SK-MEL-5 (cell line): ENCODE measurements around the gene ITGA5. TPM values are rescaled to one million over a fixed set of nuclear protein-coding genes. Genes with fewer than 3 reads are reported as not detected.

Source experiments
- DNase-seq: peaks from one replicate; pipeline ENCODE4 v3.0.0-alpha.2; 2016; ENCODE audit warnings: low read depth, low spot score
- in situ Hi-C: cut with HindIII; loops from 2 replicates; pipeline ENCODE4 v1.10.0; 2016; ENCODE audit warnings: low sequenced_read_pairs, high pct_unique_total_duplicates, low pct_unique_long_range_greater_than_20kb
- total RNA-seq: library from RNA; depleted of rRNA; stranded (reverse); fragments of >200 nt; shearing (Covaris generic); gene quantifications from 2 replicates; pipeline ENCODE4 v1.2.3, GENCODE V29; 2014

ITGA5 gene
- total RNA-seq, 1 experiment from 2014 or later: 19.2 TPM

GRCh38 chr12:54416687-54417603, 2.1 kb downstream of the ITGA5 start:
- in situ Hi-C loops: no loop called here
- DNase-seq: no peak

GRCh38 chr12:54415221-54415929, 3.7 kb downstream of the ITGA5 start:
- no peak for DNase-seq
- in situ Hi-C loops: no loop called here

GRCh38 chr12:54413284-54414190, 5.5 kb downstream of the ITGA5 start:
- in situ Hi-C loops: no loop called here
- no peak for DNase-seq

- in situ Hi-C loops: no loop called here
- DNase-seq: no peak
Observed at GRCh38 chr12:54412786-54413185, 6.3 kb downstream of the ITGA5 start.

GRCh38 chr12:54412348-54412747, 6.7 kb downstream of the ITGA5 start:
- no peak for DNase-seq
- in situ Hi-C loops: no loop called here

- DNase-seq: peak; percentile 59
- in situ Hi-C loops: no loop called here
Observed at GRCh38 chr12:54411391-54412241, 7.5 kb downstream of the ITGA5 start.

GRCh38 chr12:54409267-54409666, 9.8 kb downstream of the ITGA5 start:
- no peak for DNase-seq
- in situ Hi-C loops: no loop called here

GRCh38 chr12:54407183-54407905, 11.7 kb downstream of the ITGA5 start:
- no peak for DNase-seq
- in situ Hi-C loops: no loop called here

- DNase-seq: no peak
- in situ Hi-C loops: no loop called here
Observed at GRCh38 chr12:54405573-54405972, 13.5 kb downstream of the ITGA5 start.

GRCh38 chr12:54405106-54405505, 14.0 kb downstream of the ITGA5 start:
- in situ Hi-C loops: no loop called here
- no peak for DNase-seq

GRCh38 chr12:54404061-54405004, 14.7 kb downstream of the ITGA5 start:
- in situ Hi-C loops: no loop called here
- peak; percentile 68 for DNase-seq

- in situ Hi-C loops: no loop called here
- peak; percentile 24 for DNase-seq
Observed at GRCh38 chr12:54401119-54401518, 17.9 kb downstream of the ITGA5 start.

- DNase-seq: peak; percentile 90
- in situ Hi-C loops: no loop called here
Observed at GRCh38 chr12:54398995-54399793, 19.9 kb downstream of the ITGA5 start.

GRCh38 chr12:54398218-54398617, 20.8 kb downstream of the ITGA5 start:
- DNase-seq: no peak
- in situ Hi-C loops: no loop called here

GRCh38 chr12:54397157-54397556, 21.9 kb downstream of the ITGA5 start:
- in situ Hi-C loops: no loop called here
- no peak for DNase-seq
